GM23248 (cell line): ENCODE results near the gene SRSF1. TPM values are rescaled to one million over a fixed set of nuclear protein-coding genes. Genes with fewer than 3 reads are reported as not detected.

Experiments
- DNase-seq: peaks from one replicate; pipeline ENCODE4 v3.0.0-alpha.2; 2015
- H2AFZ ChIP-seq: fragments of 200-600 bp; sonication (generic); 2 replicates; pipeline ENCODE4 v1.6.1; 2016; ENCODE audit warnings: antibody characterized with exemption
- H3F3A ChIP-seq: fragments of 200-600 bp; sonication (generic); 2 replicates; pipeline ENCODE4 v1.6.1; 2016; ENCODE audit warnings: mild to moderate bottlenecking, antibody characterized with exemption, mixed run types; ENCODE audit not compliant: insufficient read depth
- H3K27ac ChIP-seq: fragments of 200-600 bp; sonication (generic); 2 replicates; pipeline ENCODE4 v1.5.1; 2016; ENCODE audit warnings: mild to moderate bottlenecking
- H3K27me3 ChIP-seq: fragments of 200-600 bp; sonication (generic); replicated peaks from 2 replicates; pipeline ENCODE4 v1.6.1; 2016; ENCODE audit warnings: mild to moderate bottlenecking; ENCODE audit not compliant: insufficient read depth
- H3K36me3 ChIP-seq: fragments of 200-600 bp; sonication (generic); 2 replicates; pipeline ENCODE4 v1.6.1; 2016; ENCODE audit warnings: low read depth, mild to moderate bottlenecking
- H3K4me1 ChIP-seq: fragments of 200-600 bp; sonication (generic); 2 replicates; pipeline ENCODE4 v1.6.1; 2016; ENCODE audit warnings: mild to moderate bottlenecking; ENCODE audit not compliant: insufficient read depth
- H3K4me2 ChIP-seq: fragments of 200-600 bp; sonication (generic); one replicate; pipeline ENCODE4 v1.6.1; 2016; ENCODE audit warnings: mild to moderate bottlenecking; ENCODE audit not compliant: unreplicated experiment
- H3K4me3 ChIP-seq: fragments of 200-600 bp; sonication (generic); 2 replicates; pipeline ENCODE4 v1.5.1; 2016; ENCODE audit warnings: mild to moderate bottlenecking
- H3K79me2 ChIP-seq: fragments of 200-600 bp; sonication (generic); 2 replicates; pipeline ENCODE4 v1.6.1; 2016; ENCODE audit warnings: mild to moderate bottlenecking; ENCODE audit not compliant: insufficient read depth
- H3K9ac ChIP-seq: fragments of 200-600 bp; sonication (generic); 2 replicates; pipeline ENCODE4 v1.6.1; 2016; ENCODE audit warnings: mild to moderate bottlenecking
- H3K9me2 ChIP-seq: fragments of 200-600 bp; sonication (generic); 2 replicates; pipeline ENCODE4 v1.6.1; 2016; ENCODE audit warnings: mixed run types, mild to moderate bottlenecking, moderate library complexity; ENCODE audit not compliant: insufficient read depth
- H3K9me3 ChIP-seq: fragments of 200-600 bp; sonication (generic); one replicate; pipeline ENCODE4 v1.6.1; 2017; ENCODE audit warnings: low read depth
- H4K20me1 ChIP-seq: fragments of 200-600 bp; sonication (generic); 2 replicates; pipeline ENCODE4 v1.6.0; 2016; ENCODE audit not compliant: insufficient read depth
- EZH2 ChIP-seq: fragments of 200-600 bp; sonication (generic); IDR thresholded peaks from 2 replicates; pipeline ENCODE4 v1.6.1; 2018; ENCODE audit warnings: antibody characterized with exemption, mild to moderate bottlenecking; ENCODE audit not compliant: insufficient read depth, poor library complexity, severe bottlenecking
- EZH2phosphoT487 ChIP-seq: fragments of 200-600 bp; sonication (generic); IDR thresholded peaks from 2 replicates; pipeline ENCODE4 v1.6.1; 2018; ENCODE audit warnings: antibody characterized with exemption, moderate library complexity, mild to moderate bottlenecking, low read depth; ENCODE audit not compliant: insufficient read depth
- WGBS, 2 experiments: methylation state at CpG; one replicate each; pipeline ENCODE4 v1.1.6; 2015 to 2017; ENCODE audit warnings: low lambda C conversion rate in 2 of 2, low coverage in 1 of 2; ENCODE audit errors: missing lambda C conversion rate in 2 of 2; 5-methylcytosine and 5-hydroxymethylcytosine counted together
- in situ Hi-C: fragments of 300-500 bp; cut with MboI; formaldehyde crosslinking; loops from 2 replicates; pipeline ENCODE4 v1.15.0; 2020
- polyA plus RNA-seq: library from polyadenylated mRNA; unstranded; fragments of >200 nt; fragmentation: Nextera tagmentation; extraction: Ambion mirVana; gene quantifications from 2 replicates; pipeline ENCODE4 v1.2.1, GENCODE V29; 2016
- total RNA-seq: library from RNA; depleted of rRNA; stranded (reverse); fragments of >200 nt; shearing (Covaris generic); gene quantifications from 2 replicates; pipeline ENCODE4 v1.2.3, GENCODE V29; 2014

Gene SRSF1
- total and polyA plus RNA-seq, 2 experiments from 2014 or later = 130 to 204 TPM

- 38 to 41% methylated on average over 4 of the region's 4 CpGs for WGBS, 2 experiments
- H3K9ac ChIP-seq = peak overlapping the region; percentile 28; the same call in 1 of the 2 replicates
- H3K4me3 ChIP-seq = no peak overlapping the region
- H3K27me3 ChIP-seq = no peaks in the 10 kb centered on the region
- peaks cover 90% of the 10 kb centered on the region for H3F3A ChIP-seq
- 0 out of 2 replicates have a peak, but pooled peaks cover 3% of the 10 kb centered on the region for H4K20me1 ChIP-seq
- peak overlapping the region; percentile 23; the same call in 1 of the 2 replicates for H3K27ac ChIP-seq
- no peak overlapping the region for H2AFZ ChIP-seq
- H3K4me2 ChIP-seq = no peak overlapping the region
- no peaks in the 10 kb centered on the region for H3K9me2 ChIP-seq
- H3K79me2 ChIP-seq = peaks cover 46% of the 10 kb centered on the region
- DNase-seq = peak; percentile 90
- no peak for TF ChIP-seq EZH2
- no peak for TF ChIP-seq EZH2phosphoT487
- peaks cover 31% of the 10 kb centered on the region for H3K36me3 ChIP-seq
- no peaks in the 10 kb centered on the region for H3K9me3 ChIP-seq
- peaks cover 11% of the 10 kb centered on the region; the same call in 1 of the 2 replicates for H3K4me1 ChIP-seq
- in situ Hi-C loops = loop anchor here (5.0 kb wide), 1 partner anchor 143 kb away; the partner anchor contains the start of gene MRPS23
Observed at GRCh38 chr17:57995076-57995956, 11.7 kb downstream of the SRSF1 start.

- TF ChIP-seq EZH2 (no peak), EZH2phosphoT487 (no peak)
- Histone ChIP-seq H3K36me3 (peaks cover 31% of the 10 kb centered on the region), H3F3A (peaks cover 91% of the 10 kb centered on the region), H3K4me1 (peaks cover 11% of the 10 kb centered on the region; the same call in 1 of the 2 replicates), H3K27ac (no peak overlapping the region), H3K4me2 (no peak overlapping the region), H3K79me2 (peaks cover 45% of the 10 kb centered on the region), H4K20me1 (0 out of 2 replicates have a peak, but pooled peaks cover 3% of the 10 kb centered on the region), H3K4me3 (no peak overlapping the region), H3K9me2 (no peaks in the 10 kb centered on the region), H3K9me3 (no peaks in the 10 kb centered on the region), H2AFZ (no peak overlapping the region), H3K9ac (peak overlapping the region; percentile 28; the same call in 1 of the 2 replicates), H3K27me3 (no peaks in the 10 kb centered on the region)
- in situ Hi-C loops = no loop called here
- WGBS, 2 experiments = 32 to 33% methylated on average over 2 of the region's 2 CpGs
- no peak for DNase-seq
Observed at GRCh38 chr17:57994436-57994835, 12.6 kb downstream of the SRSF1 start.

- Histone ChIP-seq H3K9ac (peak overlapping the region; percentile 14), H4K20me1 (no peaks in the 10 kb centered on the region), H3K27ac (no peak overlapping the region), H2AFZ (no peak overlapping the region), H3K27me3 (no peaks in the 10 kb centered on the region), H3K79me2 (peaks cover 38% of the 10 kb centered on the region), H3K9me2 (no peaks in the 10 kb centered on the region), H3F3A (peaks cover 92% of the 10 kb centered on the region), H3K36me3 (peaks cover 24% of the 10 kb centered on the region), H3K4me2 (no peak overlapping the region), H3K4me3 (no peak overlapping the region), H3K9me3 (no peaks in the 10 kb centered on the region), H3K4me1 (peaks cover 19% of the 10 kb centered on the region)
- no peak for DNase-seq
- 58% methylated on average over 3 of the region's 3 CpGs for WGBS, 2 experiments
- TF ChIP-seq EZH2phosphoT487 (no peak), EZH2 (no peak)
- in situ Hi-C loops = no loop called here
Observed at GRCh38 chr17:57993471-57994365, 13.3 kb downstream of the SRSF1 start.

- in situ Hi-C loops = no loop called here
- Histone ChIP-seq H3K27me3 (no peaks in the 10 kb centered on the region), H3F3A (peaks cover 82% of the 10 kb centered on the region), H3K4me1 (peaks cover 20% of the 10 kb centered on the region), H3K36me3 (peaks cover 2% of the 10 kb centered on the region; the same call in 1 of the 2 replicates), H3K79me2 (peaks cover 32% of the 10 kb centered on the region), H3K4me3 (no peak overlapping the region), H3K9me2 (no peaks in the 10 kb centered on the region), H3K4me2 (no peak overlapping the region), H3K9ac (no peak overlapping the region), H3K9me3 (no peaks in the 10 kb centered on the region), H4K20me1 (no peaks in the 10 kb centered on the region), H3K27ac (no peak overlapping the region), H2AFZ (no peak overlapping the region)
- no peak for DNase-seq
- TF ChIP-seq EZH2 (no peak), EZH2phosphoT487 (no peak)
Observed at GRCh38 chr17:57991537-57991936, 15.5 kb downstream of the SRSF1 start.
